ENCODE data around the gene NRN1.

DNA sequence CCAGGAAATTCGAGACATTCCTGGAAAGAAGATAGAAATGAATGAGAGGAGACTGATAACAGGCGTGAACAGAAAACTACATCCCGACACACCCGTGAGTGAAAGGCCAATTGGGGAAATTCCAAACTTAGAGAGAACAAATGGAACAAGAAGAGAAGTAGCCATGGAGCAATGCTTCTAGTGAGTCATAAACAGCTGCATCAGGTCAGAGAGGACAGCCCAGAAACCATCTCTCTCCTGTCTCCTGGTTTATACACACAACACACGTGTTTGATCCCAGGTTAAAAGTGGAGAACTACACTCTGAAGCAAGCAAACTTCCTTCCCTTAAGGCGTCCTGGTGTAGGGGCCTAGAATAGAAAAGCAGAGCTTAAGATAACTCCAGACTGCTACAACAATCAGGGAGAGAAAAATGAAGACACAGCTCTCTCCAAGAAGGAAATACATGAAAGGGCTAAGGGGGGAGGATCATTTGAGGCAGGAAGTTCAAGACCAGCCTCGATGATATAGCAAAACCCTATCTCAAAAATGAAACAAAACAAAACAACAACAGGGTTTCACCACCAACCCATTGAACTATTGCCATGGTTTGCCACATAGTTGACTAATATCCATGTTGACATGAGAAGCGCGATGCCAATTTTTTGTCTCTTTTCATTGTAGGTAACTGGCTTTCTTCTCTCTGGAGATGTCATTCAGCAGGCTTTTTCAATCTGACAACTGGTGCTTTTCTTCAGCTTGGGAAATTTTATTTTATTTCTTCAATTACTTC, 26.9 kb downstream of the NRN1 start:
- no peak for TF ChIP-seq POLR2A (IDR thresholded peaks at IDR 0.05)
- TF ChIP-seq, protein P1, sequence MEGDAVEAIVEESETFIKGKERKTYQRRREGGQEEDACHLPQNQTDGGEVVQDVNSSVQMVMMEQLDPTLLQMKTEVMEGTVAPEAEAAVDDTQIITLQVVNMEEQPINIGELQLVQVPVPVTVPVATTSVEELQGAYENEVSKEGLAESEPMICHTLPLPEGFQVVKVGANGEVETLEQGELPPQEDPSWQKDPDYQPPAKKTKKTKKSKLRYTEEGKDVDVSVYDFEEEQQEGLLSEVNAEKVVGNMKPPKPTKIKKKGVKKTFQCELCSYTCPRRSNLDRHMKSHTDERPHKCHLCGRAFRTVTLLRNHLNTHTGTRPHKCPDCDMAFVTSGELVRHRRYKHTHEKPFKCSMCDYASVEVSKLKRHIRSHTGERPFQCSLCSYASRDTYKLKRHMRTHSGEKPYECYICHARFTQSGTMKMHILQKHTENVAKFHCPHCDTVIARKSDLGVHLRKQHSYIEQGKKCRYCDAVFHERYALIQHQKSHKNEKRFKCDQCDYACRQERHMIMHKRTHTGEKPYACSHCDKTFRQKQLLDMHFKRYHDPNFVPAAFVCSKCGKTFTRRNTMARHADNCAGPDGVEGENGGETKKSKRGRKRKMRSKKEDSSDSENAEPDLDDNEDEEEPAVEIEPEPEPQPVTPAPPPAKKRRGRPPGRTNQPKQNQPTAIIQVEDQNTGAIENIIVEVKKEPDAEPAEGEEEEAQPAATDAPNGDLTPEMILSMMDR (IDR thresholded peaks at IDR 0.05) = no peak

Data from adrenal gland (tissue), 5 donors.